Activated CD8-positive, alpha-beta memory T cell treated with anti-CD3 and anti-CD28 coated beads for 1 hour (primary cell): ENCODE results near the gene ETV5.

Experiments used
- DNase-seq, 2 donors: peaks; one replicate each; pipeline ENCODE4 v3.0.0-alpha.2; 2020; ENCODE audit warnings: low read depth in 1 of 2; ENCODE audit errors: extremely low read depth in 1 of 2

ETV5 gene

GRCh38 chr3:186108941-186109865, at the start of gene ETV5:
TSS of gene ETV5 (minus strand) at chr3:186109089. CDS start at chr3:186105868, 3,221 bp downstream.
- peak; percentile 68 to 76 for DNase-seq

GRCh38 chr3:186154641-186155040, 45.8 kb upstream of the ETV5 start:
- no peak for DNase-seq

- DNase-seq, result no peak
Measured at GRCh38 chr3:186152889-186153292, 44.0 kb upstream of the ETV5 start.

- no peak for DNase-seq
Measured at GRCh38 chr3:186152361-186152798, 43.5 kb upstream of the ETV5 start.

GRCh38 chr3:186151077-186151971, 42.4 kb upstream of the ETV5 start:
- DNase-seq, result no peak

- no peak for DNase-seq
Measured at GRCh38 chr3:186150041-186150830, 41.3 kb upstream of the ETV5 start.

- DNase-seq, result no peak
Measured at GRCh38 chr3:186149319-186149960, 40.6 kb upstream of the ETV5 start.

- DNase-seq, result no peak
Measured at GRCh38 chr3:186144257-186144656, 35.4 kb upstream of the ETV5 start.

GRCh38 chr3:186143250-186143649, 34.4 kb upstream of the ETV5 start:
- no peak for DNase-seq

- no peak for DNase-seq
Measured at GRCh38 chr3:186142393-186142932, 33.6 kb upstream of the ETV5 start.

GRCh38 chr3:186141790-186142189, 32.9 kb upstream of the ETV5 start:
- DNase-seq, result no peak

- DNase-seq, result no peak
Measured at GRCh38 chr3:186138272-186138981, 29.5 kb upstream of the ETV5 start.

GRCh38 chr3:186137051-186137685, 28.3 kb upstream of the ETV5 start:
- DNase-seq, result no peak

GRCh38 chr3:186133980-186134379, 25.1 kb upstream of the ETV5 start:
- no peak for DNase-seq

GRCh38 chr3:186132487-186132886, 23.6 kb upstream of the ETV5 start:
- no peak for DNase-seq

- DNase-seq, result no peak
Measured at GRCh38 chr3:186129206-186129605, 20.3 kb upstream of the ETV5 start.

GRCh38 chr3:186128158-186128557, 19.3 kb upstream of the ETV5 start:
- DNase-seq, result no peak

GRCh38 chr3:186127463-186127862, 18.6 kb upstream of the ETV5 start:
- DNase-seq, result no peak

GRCh38 chr3:186125118-186125517, 16.2 kb upstream of the ETV5 start:
- DNase-seq, result no peak
